Neuronal stem cell (in vitro differentiated cells): ENCODE data around the gene CDH23.
A peak's percentile ranks its signal among the peaks of the same experiment; 100 is the strongest.

Experiments used
- DNase-seq: peaks from one replicate; pipeline ENCODE4 v3.0.0-alpha.2; 2013; ENCODE audit warnings: low spot score
- H2AFZ ChIP-seq: one replicate; pipeline ENCODE4 v1.6.1; 2013; ENCODE audit warnings: mild to moderate bottlenecking, low read length, inconsistent platforms
- H2AK5ac ChIP-seq: 2 replicates; pipeline ENCODE4 v1.6.1; 2013; ENCODE audit warnings: low read depth, mild to moderate bottlenecking, inconsistent platforms, low read length, moderate library complexity, mixed read lengths
- H2BK120ac ChIP-seq: 2 replicates; pipeline ENCODE4 v1.6.1; 2013; ENCODE audit warnings: low read depth, mild to moderate bottlenecking, inconsistent platforms, low read length, moderate library complexity, mixed read lengths
- H2BK12ac ChIP-seq: one replicate; pipeline ENCODE4 v1.6.1; 2013; ENCODE audit warnings: low read length, inconsistent platforms
- H2BK15ac ChIP-seq: 2 replicates; pipeline ENCODE4 v1.6.1; 2013; ENCODE audit warnings: mild to moderate bottlenecking, low read length, inconsistent platforms, mixed read lengths
- H2BK5ac ChIP-seq: one replicate; pipeline ENCODE4 v1.6.1; 2013; ENCODE audit warnings: inconsistent platforms, mild to moderate bottlenecking, low read length, moderate library complexity
- H3K14ac ChIP-seq: one replicate; pipeline ENCODE4 v1.6.1; 2013; ENCODE audit warnings: low read length, inconsistent platforms
- H3K18ac ChIP-seq: 2 replicates; pipeline ENCODE4 v1.6.1; 2013; ENCODE audit warnings: low read length, inconsistent platforms
- H3K23ac ChIP-seq: 2 replicates; pipeline ENCODE4 v1.6.1; 2013; ENCODE audit warnings: low read depth, mild to moderate bottlenecking, mixed read lengths, low read length, inconsistent platforms; ENCODE audit not compliant: poor library complexity
- H3K27ac ChIP-seq: replicated peaks from 3 replicates; pipeline ENCODE4 v1.5.1; 2013; ENCODE audit warnings: low read length, inconsistent platforms
- H3K27me3 ChIP-seq, 3 experiments: 2 replicates each; pipeline ENCODE4 v1.6.1; 2013; ENCODE audit warnings: low read length in 3 of 3, mild to moderate bottlenecking in 2 of 3, inconsistent platforms in 1 of 3, low read depth in 1 of 3, mixed read lengths in 1 of 3, moderate library complexity in 1 of 3; ENCODE audit not compliant: control insufficient read depth in 3 of 3, insufficient read depth in 3 of 3
- H3K36me3 ChIP-seq, 2 donors: replicated peaks in 1 of 2; 2 replicates each; pipeline ENCODE4 v1.6.1; 2013; ENCODE audit warnings: low read length in 2 of 2; ENCODE audit not compliant: control insufficient read depth in 2 of 2, insufficient read depth in 2 of 2
- H3K4ac ChIP-seq: 2 replicates; pipeline ENCODE4 v1.6.1; 2013; ENCODE audit warnings: inconsistent platforms, mild to moderate bottlenecking, low read length, moderate library complexity
- H3K4me1 ChIP-seq, 2 donors: 1 replicate in 1 of 2; 2 replicates in 1 of 2; pipeline ENCODE4 v1.6.1; 2013; ENCODE audit warnings: low read length in 2 of 2, low read depth in 1 of 2; ENCODE audit not compliant: control insufficient read depth in 2 of 2, insufficient read depth in 1 of 2
- H3K4me2 ChIP-seq: one replicate; pipeline ENCODE4 v1.6.1; 2013; ENCODE audit warnings: mild to moderate bottlenecking, low read length, inconsistent platforms; ENCODE audit not compliant: insufficient read depth, poor library complexity, severe bottlenecking
- H3K4me3 ChIP-seq, 2 donors: 2 replicates each; pipeline ENCODE4 v1.5.1; 2013; ENCODE audit warnings: low read length in 2 of 2, mild to moderate bottlenecking in 2 of 2, inconsistent platforms in 1 of 2, moderate library complexity in 1 of 2
- H3K79me1 ChIP-seq: one replicate; pipeline ENCODE4 v1.6.1; 2013; ENCODE audit warnings: low read depth, mild to moderate bottlenecking, inconsistent platforms, low read length, moderate library complexity
- H3K9ac ChIP-seq: one replicate; pipeline ENCODE4 v1.6.1; 2013; ENCODE audit warnings: mild to moderate bottlenecking, low read depth, low read length, inconsistent platforms; ENCODE audit not compliant: poor library complexity
- H3K9me3 ChIP-seq, 2 donors: replicated peaks in 1 of 2; 2 replicates each; pipeline versions ENCODE3 to v1.6.1; 2013; ENCODE audit warnings: low read length in 2 of 2, mild to moderate bottlenecking in 2 of 2, inconsistent platforms in 1 of 2, low read depth in 1 of 2, mixed read lengths in 1 of 2, moderate library complexity in 1 of 2; ENCODE audit not compliant: control insufficient read depth in 2 of 2, insufficient read depth in 1 of 2
- H4K8ac ChIP-seq: one replicate; pipeline ENCODE4 v1.6.1; 2013; ENCODE audit warnings: low read depth, mild to moderate bottlenecking, inconsistent platforms, low read length, moderate library complexity
- H4K91ac ChIP-seq: one replicate; pipeline ENCODE4 v1.6.1; 2013; ENCODE audit warnings: low read length, low read depth, mild to moderate bottlenecking, inconsistent platforms; ENCODE audit not compliant: poor library complexity
- WGBS, 2 donors: extraction: QIAGEN DNeasy Blood & Tissue Kit; methylation state at CpG; one replicate each; pipeline ENCODE4 v1.1.7; 2013; ENCODE audit warnings: missing lambda C conversion rate in 2 of 2, mixed read lengths in 1 of 2; ENCODE audit not compliant: insufficient read length in 2 of 2, insufficient replicate concordance in 1 of 2; ENCODE audit errors: extremely low coverage in 2 of 2; 5-methylcytosine and 5-hydroxymethylcytosine counted together

The CDH23 gene

DNA sequence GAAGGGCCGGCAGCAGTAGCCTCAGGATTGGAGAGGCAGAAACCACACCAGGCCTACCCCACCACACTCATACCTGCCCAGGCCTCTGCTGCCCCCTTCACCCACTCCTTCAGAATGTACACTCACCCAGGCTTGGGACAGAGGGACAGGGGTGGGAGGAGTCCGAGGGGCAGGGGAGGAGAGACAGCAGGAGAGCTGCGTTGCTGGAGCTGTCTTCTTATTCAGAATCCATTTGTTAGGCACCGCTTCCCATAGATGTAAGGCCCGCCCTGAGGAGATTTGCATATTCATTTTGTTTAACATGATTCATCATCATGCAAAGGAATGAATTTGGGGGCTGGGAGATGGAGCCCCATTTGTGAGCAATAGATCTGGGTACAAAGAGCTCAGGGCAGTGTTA lies 156.7 kb downstream of the CDH23 start:
- no peak overlapping the region for H4K91ac ChIP-seq
- peak overlapping the region; percentile 9 for H4K8ac ChIP-seq
- peak overlapping the region; percentile 77 for H3K18ac ChIP-seq
- H3K27ac ChIP-seq = no peak overlapping the region
- peak overlapping the region; percentile 76 for H2BK15ac ChIP-seq
- H3K79me1 ChIP-seq = no peaks in the 10 kb centered on the region
- H3K27me3 ChIP-seq = peaks cover 0 to 3% (median 0%) of the 10 kb centered on the region in 3 experiments
- no peak overlapping the region for H2AK5ac ChIP-seq
- H3K36me3 ChIP-seq = no peaks in the 10 kb centered on the region
- no peak overlapping the region for H2BK5ac ChIP-seq
- H3K4me3 ChIP-seq = no peak overlapping the region
- no peak overlapping the region for H3K14ac ChIP-seq
- no peak overlapping the region for H2AFZ ChIP-seq
- no CpG with 5 or more reads among the region's 5 CpGs for WGBS, 2 donors
- H3K9me3 ChIP-seq = no peaks in the 10 kb centered on the region
- no peak overlapping the region for H3K9ac ChIP-seq
- DNase-seq = no peak
- H2BK120ac ChIP-seq = peak overlapping the region; percentile 19
- no peak overlapping the region for H3K4ac ChIP-seq
- peaks cover 0 to 1% of the 10 kb centered on the region in 2 donors for H3K4me1 ChIP-seq
- no peak overlapping the region for H2BK12ac ChIP-seq
- H3K23ac ChIP-seq = no peak overlapping the region
- H3K4me2 ChIP-seq = no peak overlapping the region

DNA sequence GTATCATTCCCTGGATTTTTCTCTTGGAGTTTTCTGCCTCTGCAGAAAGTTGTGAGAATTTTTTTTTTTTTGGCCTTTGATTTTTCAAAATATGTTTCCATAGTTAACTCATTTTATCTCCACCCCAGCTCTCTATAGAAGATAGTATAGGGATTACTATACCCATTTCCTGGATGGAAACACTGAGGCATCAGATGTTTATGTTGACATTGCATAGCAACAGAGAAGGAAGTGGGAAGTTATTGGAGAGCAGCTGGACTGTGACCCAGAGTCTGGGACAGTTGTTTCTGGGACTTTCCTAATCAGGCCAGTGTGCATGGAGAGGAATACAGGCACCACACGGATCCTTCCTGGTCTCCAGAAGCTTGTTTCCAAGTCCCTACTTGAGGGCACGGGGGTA lies 158.0 kb downstream of the CDH23 start:
- H4K8ac ChIP-seq = no peak overlapping the region
- H3K14ac ChIP-seq = no peak overlapping the region
- no CpG with 5 or more reads among the region's 2 CpGs for WGBS, 2 donors

DNA sequence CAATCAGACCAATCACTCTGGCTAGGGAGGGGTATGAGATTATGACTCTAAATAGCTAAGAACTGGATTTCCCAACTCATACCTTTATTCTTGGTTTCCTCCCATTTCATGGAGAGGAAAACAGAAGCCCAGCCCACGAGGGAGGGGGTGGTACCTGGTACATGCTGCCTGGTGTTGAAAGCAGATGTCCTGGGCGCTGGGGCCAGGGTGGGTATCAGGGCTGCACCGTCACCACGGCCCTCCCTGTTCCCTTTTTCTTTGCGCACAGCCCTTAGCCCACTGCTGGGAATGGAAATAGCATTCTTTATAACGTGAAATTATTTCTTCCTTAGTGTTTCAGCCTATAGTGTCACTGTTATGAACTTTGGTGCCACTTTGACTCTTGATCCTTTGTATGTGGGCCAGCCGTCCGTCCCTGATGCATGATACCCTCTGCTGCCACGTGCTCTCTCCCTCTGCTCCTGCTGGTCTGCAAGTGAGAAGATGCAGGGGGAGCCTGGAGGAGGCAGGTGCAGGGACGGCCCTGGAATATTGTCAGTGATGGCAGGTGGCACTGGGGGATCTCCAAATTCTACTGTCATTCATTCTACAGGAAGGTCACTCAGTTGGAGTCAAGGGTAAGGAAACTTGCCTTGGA lies 158.5 kb downstream of the CDH23 start:
- H3K27ac ChIP-seq = no peak overlapping the region
- no peaks in the 10 kb centered on the region for H3K36me3 ChIP-seq
- H3K14ac ChIP-seq = no peak overlapping the region
- H3K4me2 ChIP-seq = no peak overlapping the region
- H3K9me3 ChIP-seq = no peaks in the 10 kb centered on the region
- no peak overlapping the region for H3K4me3 ChIP-seq
- H3K4ac ChIP-seq = no peak overlapping the region
- no peak overlapping the region for H2BK120ac ChIP-seq
- H3K9ac ChIP-seq = no peak overlapping the region
- H2BK15ac ChIP-seq = no peak overlapping the region
- H3K27me3 ChIP-seq = peaks cover 0 to 2% (median 0%) of the 10 kb centered on the region in 3 experiments
- H3K23ac ChIP-seq = no peak overlapping the region
- no peaks in the 10 kb centered on the region for H3K79me1 ChIP-seq
- no peak overlapping the region for H2BK5ac ChIP-seq
- DNase-seq = no peak
- H3K4me1 ChIP-seq = peaks cover 0 to 7% of the 10 kb centered on the region in 2 donors
- WGBS, 2 donors = no CpG with 5 or more reads among the region's 10 CpGs
- H3K18ac ChIP-seq = no peak overlapping the region
- H2BK12ac ChIP-seq = no peak overlapping the region
- no peak overlapping the region for H4K8ac ChIP-seq
- H2AFZ ChIP-seq = no peak overlapping the region
- H4K91ac ChIP-seq = no peak overlapping the region
- peak overlapping the region; percentile 3 for H2AK5ac ChIP-seq

More for the DNA sequence above, 158.0 kb downstream of the CDH23 start:
- peaks cover 0 to 2% (median 0%) of the 10 kb centered on the region in 3 experiments for H3K27me3 ChIP-seq
- H3K23ac ChIP-seq = no peak overlapping the region
- H3K4me1 ChIP-seq = peaks cover 0 to 7% of the 10 kb centered on the region in 2 donors
- no peak overlapping the region for H4K91ac ChIP-seq
- H3K4me3 ChIP-seq = no peak overlapping the region
- no peak for DNase-seq
- no peak overlapping the region for H3K4me2 ChIP-seq
- no peak overlapping the region for H2BK12ac ChIP-seq
- H3K4ac ChIP-seq = no peak overlapping the region
- H2AFZ ChIP-seq = no peak overlapping the region
- H3K9ac ChIP-seq = no peak overlapping the region
- no peak overlapping the region for H2BK15ac ChIP-seq
- no peaks in the 10 kb centered on the region for H3K9me3 ChIP-seq
- H2BK5ac ChIP-seq = no peak overlapping the region
- H2BK120ac ChIP-seq = no peak overlapping the region
- no peaks in the 10 kb centered on the region for H3K36me3 ChIP-seq
- H3K79me1 ChIP-seq = no peaks in the 10 kb centered on the region
- no peak overlapping the region for H3K18ac ChIP-seq
- H2AK5ac ChIP-seq = no peak overlapping the region
- H3K27ac ChIP-seq = no peak overlapping the region

DNA sequence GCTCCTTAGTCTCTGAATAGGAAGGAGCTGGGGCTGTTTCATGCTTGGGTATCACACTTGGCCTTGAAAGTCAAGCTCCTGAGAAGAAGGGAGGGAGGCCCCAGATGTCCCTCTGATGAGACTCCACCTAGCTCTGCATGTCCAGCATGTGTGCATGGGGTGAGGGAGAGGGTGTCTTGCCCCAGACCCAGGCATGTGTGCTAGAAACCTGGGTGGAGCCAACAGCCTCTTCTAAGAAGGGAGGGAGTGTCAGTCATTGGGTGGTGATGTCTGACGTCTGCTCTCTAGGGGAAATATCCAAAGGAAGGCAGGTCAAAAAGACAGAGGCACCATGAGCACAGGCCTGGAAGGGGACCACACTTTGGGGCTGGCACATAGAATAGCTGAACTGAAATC lies 159.0 kb downstream of the CDH23 start:
- Histone ChIP-seq H2AFZ (no peak overlapping the region), H3K79me1 (no peaks in the 10 kb centered on the region), H4K8ac (no peak overlapping the region), H3K4me2 (no peak overlapping the region), H2BK15ac (no peak overlapping the region), H2AK5ac (peak overlapping the region; percentile 3), H3K9me3 (no peaks in the 10 kb centered on the region), H3K14ac (no peak overlapping the region), H3K27ac (no peak overlapping the region), H3K27me3 (peaks cover 0 to 4% (median 0%) of the 10 kb centered on the region in 3 experiments), H3K18ac (no peak overlapping the region), H3K23ac (no peak overlapping the region), H2BK120ac (no peak overlapping the region), H2BK12ac (no peak overlapping the region), H4K91ac (no peak overlapping the region), H3K9ac (no peak overlapping the region), H3K4ac (no peak overlapping the region), H3K4me3 (no peak overlapping the region), H3K36me3 (no peaks in the 10 kb centered on the region), H2BK5ac (no peak overlapping the region), H3K4me1 (peaks cover 0 to 7% of the 10 kb centered on the region in 2 donors)
- no peak for DNase-seq
- WGBS, 2 donors = no CpG with 5 or more reads among the region's 1 CpG
